A549 (cell line): ENCODE data around the gene CBFA2T3. TPM values are rescaled to one million over a fixed set of nuclear protein-coding genes. Genes with fewer than 3 reads are reported as not detected.

Source experiments
- ATAC-seq, 2 experiments: fragments of 200-7000 bp in 1 of 2; fragments of >200 bp in 1 of 2; cut with Nextera tagmentation in 1 of 2; cut with Tn5 transposase in 1 of 2; 3 replicates each; pipeline versions ENCODE4 v1.8.0 to v1.9.1; 2018 to 2020; ENCODE audit warnings: mild to moderate bottlenecking in 1 of 2, moderate library complexity in 1 of 2
- CTCF ChIA-PET: fragments of 300-600 bp; sonication (Branson Sonifier 250); formaldehyde crosslinking; extraction: SDS; loops from one replicate; lab custom pipeline; 2021; ENCODE audit warnings: antibody characterized with exemption, inconsistent platforms; lab: Yijun Ruan, JAX
- POLR2A ChIA-PET: fragments of 350-600 bp; formaldehyde crosslinking; extraction: SDS; loops from one replicate; lab custom pipeline; 2021; ENCODE audit warnings: antibody characterized with exemption, inconsistent platforms; lab: Yijun Ruan, JAX
- DNase-seq, 2 experiments: peaks; one replicate each; pipeline versions ENCODE4 v3.0.0 to v3.0.0-alpha.2; 2011 to 2016; ENCODE audit warnings: low read depth in 1 of 2, low spot score in 1 of 2
- FAIRE-seq: peaks from 2 replicates; lab custom pipeline; 2011; peaks lifted over from hg19 to GRCh38; lab: Jason Lieb, UNC
- H3K27ac ChIP-seq, 2 experiments: fragments of >200 bp; sonication (Bioruptor Twin); formaldehyde crosslinking; 3 replicates each; pipeline ENCODE4 v1.5.1; 2016 to 2017
- H3K4me1 ChIP-seq: fragments of >200 bp; sonication (Bioruptor Twin); formaldehyde crosslinking; 3 replicates; pipeline ENCODE4 v1.6.1; 2016
- H3K4me2 ChIP-seq: fragments of >200 bp; sonication (Bioruptor Twin); formaldehyde crosslinking; 3 replicates; pipeline ENCODE4 v1.6.1; 2016
- H3K4me3 ChIP-seq: fragments of >200 bp; sonication (Bioruptor Twin); formaldehyde crosslinking; 3 replicates; pipeline ENCODE4 v1.5.1; 2016
- H3K9me3 ChIP-seq: fragments of >200 bp; sonication (Bioruptor Twin); formaldehyde crosslinking; 3 replicates; pipeline ENCODE4 v1.6.1; 2016
- CBX8 ChIP-seq: fragments of 200-600 bp; sonication (generic); IDR thresholded peaks from 2 replicates; pipeline ENCODE4 v1.6.1; 2016
- CHD2 ChIP-seq: fragments of 150-350 bp; IDR thresholded peaks from 2 replicates; pipeline ENCODE4 v1.6.1; 2014; ENCODE audit warnings: low read length; ENCODE audit not compliant: partially characterized antibody
- FOSB ChIP-seq: fragments of 250-450 bp; sonication (Bioruptor Pico); IDR thresholded peaks from 2 replicates; pipeline ENCODE4 v1.5.0; 2020; ENCODE audit warnings: mild to moderate bottlenecking, moderate library complexity
- HOXA7 ChIP-seq: fragments of 250-450 bp; sonication (Bioruptor Pico); IDR thresholded peaks from 2 replicates; pipeline ENCODE4 v1.5.0; 2020; ENCODE audit warnings: mild to moderate bottlenecking, moderate library complexity
- KDM5A ChIP-seq: fragments of 200-600 bp; sonication (generic); IDR thresholded peaks from 2 replicates; pipeline ENCODE4 v1.6.1; 2016; ENCODE audit warnings: antibody characterized with exemption, mild to moderate bottlenecking
- MYC ChIP-seq: IDR thresholded peaks from 2 replicates; pipeline ENCODE4 v1.6.1; 2012; ENCODE audit warnings: mild to moderate bottlenecking, inconsistent platforms, low read length, improper control_type of control experiment, borderline replicate concordance
- NR3C1 ChIP-seq: fragments of >200 bp; sonication (Bioruptor Twin); formaldehyde crosslinking; IDR thresholded peaks from 3 replicates; pipeline ENCODE4 v1.6.1; 2017
- POLR2A ChIP-seq: IDR thresholded peaks from 2 replicates; pipeline ENCODE4 v1.6.1; 2012; ENCODE audit warnings: mild to moderate bottlenecking, low read length
- RAD21 ChIP-seq, 2 experiments: fragments of >200 bp in 1 of 2; sonication (Bioruptor Twin) in 1 of 2; formaldehyde crosslinking in 1 of 2; IDR thresholded peaks in 1 of 2; conservative IDR thresholded peaks in 1 of 2; 2 replicates in 1 of 2; 3 replicates in 1 of 2; pipeline ENCODE4 v1.6.1; 2012 to 2018; ENCODE audit warnings: inconsistent platforms in 1 of 2
- RARB ChIP-seq: fragments of 250-450 bp; sonication (Bioruptor Pico); IDR thresholded peaks from 2 replicates; pipeline ENCODE4 v1.8.0; 2021; ENCODE audit warnings: mild to moderate bottlenecking, moderate library complexity
- WGBS: methylation state at CpG from one replicate; pipeline ENCODE4 v1.1.6; 2017; ENCODE audit errors: missing lambda C conversion rate; 5-methylcytosine and 5-hydroxymethylcytosine counted together
- polyA plus RNA-seq, 4 experiments: library from polyadenylated mRNA; depleted of rRNA in 3 of 4; stranded (reverse); fragments of >200 nt; fragmentation: RNase III in 1 of 4; extraction: RNeasy Plus Mini Kit Qiagen cat#74134 plus additional on column Dnase treatment in 1 of 4; gene quantifications; 2 replicates in 3 of 4; 3 replicates in 1 of 4; pipeline ENCODE4 v1.2.3, GENCODE V29; 2011 to 2017
- TF ChIP-seq, protein P1 (sequence below): fragments of >200 bp; sonication (Bioruptor Twin); formaldehyde crosslinking; IDR thresholded peaks from 2 replicates; pipeline ENCODE4 v1.6.1; 2016
- TF ChIP-seq, protein P2 (sequence below): fragments of >200 bp; sonication (Bioruptor Twin); formaldehyde crosslinking; IDR thresholded peaks from 3 replicates; pipeline ENCODE4 v1.6.1; 2016
- TF ChIP-seq, protein P3 (sequence below): fragments of 450-650 bp; IDR thresholded peaks from 2 replicates; pipeline ENCODE4 v1.6.1; 2014; ENCODE audit warnings: antibody characterized with exemption
- TF ChIP-seq, protein P4 (sequence below): fragments of >200 bp; sonication (Bioruptor Twin); formaldehyde crosslinking; IDR thresholded peaks from 3 replicates; pipeline ENCODE4 v1.5.1; 2016

The CBFA2T3 gene
- polyA plus RNA-seq, 2 of the 4 experiments (the other 2 are of a cell fraction): 0.08 TPM; not detected in 1

DNA sequence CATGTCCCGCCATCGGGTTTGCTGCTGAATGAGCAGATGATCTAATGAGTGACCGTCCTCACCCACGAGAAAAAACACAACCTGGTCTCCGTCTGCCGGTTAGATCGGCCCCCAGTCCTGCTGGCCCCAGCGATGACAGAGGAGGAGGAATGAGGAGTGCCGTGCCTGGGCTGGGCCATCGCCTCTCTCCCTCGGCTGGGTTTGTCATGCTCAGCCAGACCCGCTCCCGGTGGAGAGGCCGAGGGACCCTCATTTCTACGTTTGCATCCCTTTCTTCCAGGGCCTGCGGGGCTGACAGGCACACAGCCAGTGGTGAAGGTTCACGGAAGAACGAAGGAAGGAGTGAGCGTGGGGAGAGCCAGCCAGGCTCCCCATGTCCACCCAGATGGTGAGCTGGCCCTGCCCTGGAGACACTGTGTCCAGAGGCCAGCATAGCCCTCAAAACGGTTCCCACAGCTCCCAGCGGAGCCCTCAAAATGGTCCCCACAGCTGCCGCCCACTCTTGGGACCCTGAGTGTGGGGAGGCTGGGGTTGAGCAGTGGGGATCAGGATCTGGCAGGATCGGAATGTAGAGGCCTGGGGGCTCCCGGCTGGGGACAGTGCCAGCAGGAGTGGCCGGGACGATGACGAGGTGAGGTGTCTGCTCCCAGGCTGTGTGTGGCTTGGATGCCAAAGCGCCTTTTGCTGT lies 23.9 kb downstream of the CBFA2T3 start:
- ATAC-seq: peak in 1 of 2 experiments; percentile 46; a peak in 3 of 6 replicates
- FAIRE-seq: no peak
- POLR2A ChIA-PET: no interaction called here

DNA sequence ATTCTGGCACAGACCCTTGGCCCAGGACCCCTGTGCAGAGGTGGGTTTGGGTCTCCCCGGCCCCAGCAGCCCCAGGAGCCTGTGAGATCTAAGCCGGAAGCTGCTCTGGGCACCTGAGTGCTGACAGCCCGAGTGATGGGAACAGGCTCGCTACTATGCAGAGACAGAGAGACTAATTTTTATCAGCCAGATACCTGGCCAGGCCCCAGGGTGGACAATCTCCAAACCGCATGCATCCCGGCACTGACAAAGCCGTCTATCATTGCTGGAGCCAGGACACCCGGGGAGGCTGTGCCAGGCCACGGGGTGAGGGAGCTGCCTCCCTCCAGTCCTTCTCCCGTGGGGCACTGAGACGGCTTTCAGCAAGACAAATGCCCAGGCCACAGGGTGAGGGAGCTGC lies 25.0 kb downstream of the CBFA2T3 start:
- CTCF ChIA-PET: interaction anchor here (1.2 to 1.4 kb wide), 2 partner anchors 11 to 16 kb away, joined by 3 to 4 read pairs; no protein-coding TSS in a partner anchor
- DNase-seq (no peak), ATAC-seq (peak in 1 of 2 experiments; percentile 40; a peak in 3 of 6 replicates), FAIRE-seq (no peak)
- POLR2A ChIA-PET: interaction anchor here (0.5 kb wide), 1 partner anchor 9 kb away, joined by 3 read pairs; no protein-coding TSS in a partner anchor
- no peak for TF ChIP-seq CHD2
- TF ChIP-seq, protein P1, sequence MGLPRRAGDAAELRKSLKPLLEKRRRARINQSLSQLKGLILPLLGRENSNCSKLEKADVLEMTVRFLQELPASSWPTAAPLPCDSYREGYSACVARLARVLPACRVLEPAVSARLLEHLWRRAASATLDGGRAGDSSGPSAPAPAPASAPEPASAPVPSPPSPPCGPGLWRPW: no peak
- no peak for TF ChIP-seq HOXA7 (CRISPR knock-in tag)
- TF ChIP-seq, protein P2, sequence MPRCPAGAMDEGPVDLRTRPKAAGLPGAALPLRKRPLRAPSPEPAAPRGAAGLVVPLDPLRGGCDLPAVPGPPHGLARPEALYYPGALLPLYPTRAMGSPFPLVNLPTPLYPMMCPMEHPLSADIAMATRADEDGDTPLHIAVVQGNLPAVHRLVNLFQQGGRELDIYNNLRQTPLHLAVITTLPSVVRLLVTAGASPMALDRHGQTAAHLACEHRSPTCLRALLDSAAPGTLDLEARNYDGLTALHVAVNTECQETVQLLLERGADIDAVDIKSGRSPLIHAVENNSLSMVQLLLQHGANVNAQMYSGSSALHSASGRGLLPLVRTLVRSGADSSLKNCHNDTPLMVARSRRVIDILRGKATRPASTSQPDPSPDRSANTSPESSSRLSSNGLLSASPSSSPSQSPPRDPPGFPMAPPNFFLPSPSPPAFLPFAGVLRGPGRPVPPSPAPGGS: no peak
- no peak for TF ChIP-seq FOSB (CRISPR knock-in tag)
- Histone ChIP-seq H3K4me3 (no peak overlapping the region), H3K4me1 (no peaks in the 10 kb centered on the region), H3K4me2 (no peak overlapping the region), H3K27ac (no peak overlapping the region), H3K9me3 (no peaks in the 10 kb centered on the region)
- WGBS: 21% methylated on average over 9 of the region's 11 CpGs

More for the DNA sequence above, 23.9 kb downstream of the CBFA2T3 start:
- no peak overlapping the region for H3K27ac ChIP-seq
- CTCF ChIA-PET: interaction anchor here (0.7 to 1.5 kb wide), 3 partner anchors 11 to 214 kb away, joined by 3 to 4 read pairs (median 3); no protein-coding TSS in a partner anchor
- 58% methylated on average over 18 of the region's 28 CpGs for WGBS
- no peak for DNase-seq
- H3K4me3 ChIP-seq: no peak overlapping the region
- no peak overlapping the region for H3K4me2 ChIP-seq
- TF ChIP-seq NR3C1: no peak
- H3K4me1 ChIP-seq: no peaks in the 10 kb centered on the region
- H3K9me3 ChIP-seq: no peaks in the 10 kb centered on the region

DNA sequence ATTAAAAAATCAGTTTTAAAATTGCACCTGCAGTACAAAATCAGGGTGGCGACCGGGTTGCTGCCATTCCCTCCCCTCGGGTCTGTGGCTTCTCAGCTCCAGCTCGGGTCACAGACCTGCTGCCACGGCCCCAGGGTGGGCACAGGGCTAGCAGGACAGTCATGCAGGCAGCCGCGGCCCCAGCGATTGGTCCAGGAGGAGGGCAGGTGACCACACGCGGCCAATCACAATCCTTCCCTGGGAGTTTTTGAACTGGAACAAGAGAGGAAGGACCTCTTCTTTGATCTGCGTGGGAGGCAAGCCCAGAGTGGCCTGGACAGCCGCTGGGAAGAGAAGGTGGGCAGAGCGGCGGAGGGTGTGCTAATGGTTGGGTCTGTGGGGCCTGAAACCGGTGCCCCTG lies 25.5 kb downstream of the CBFA2T3 start:
- TF ChIP-seq CBX8 (no peak), KDM5A (no peak), RARB (CRISPR knock-in tag) (no peak), POLR2A (no peak)
- TF ChIP-seq, protein P3, sequence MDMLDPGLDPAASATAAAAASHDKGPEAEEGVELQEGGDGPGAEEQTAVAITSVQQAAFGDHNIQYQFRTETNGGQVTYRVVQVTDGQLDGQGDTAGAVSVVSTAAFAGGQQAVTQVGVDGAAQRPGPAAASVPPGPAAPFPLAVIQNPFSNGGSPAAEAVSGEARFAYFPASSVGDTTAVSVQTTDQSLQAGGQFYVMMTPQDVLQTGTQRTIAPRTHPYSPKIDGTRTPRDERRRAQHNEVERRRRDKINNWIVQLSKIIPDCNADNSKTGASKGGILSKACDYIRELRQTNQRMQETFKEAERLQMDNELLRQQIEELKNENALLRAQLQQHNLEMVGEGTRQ: peak; percentile 57
- DNase-seq (no peak), ATAC-seq (peak in 1 of 2 experiments; percentile 28; a peak in 2 of 6 replicates), FAIRE-seq (no peak)
- ChIA-PET POLR2A (no interaction called here), CTCF (interaction anchor here (1.2 kb wide), 1 partner anchor 16 kb away, joined by 3 read pairs; no protein-coding TSS in a partner anchor)
- Histone ChIP-seq H3K4me1 (no peaks in the 10 kb centered on the region), H3K4me2 (no peak overlapping the region), H3K4me3 (no peak overlapping the region), H3K9me3 (no peaks in the 10 kb centered on the region), H3K27ac (no peak overlapping the region)
- 57% methylated on average over 14 of the region's 15 CpGs for WGBS

DNA sequence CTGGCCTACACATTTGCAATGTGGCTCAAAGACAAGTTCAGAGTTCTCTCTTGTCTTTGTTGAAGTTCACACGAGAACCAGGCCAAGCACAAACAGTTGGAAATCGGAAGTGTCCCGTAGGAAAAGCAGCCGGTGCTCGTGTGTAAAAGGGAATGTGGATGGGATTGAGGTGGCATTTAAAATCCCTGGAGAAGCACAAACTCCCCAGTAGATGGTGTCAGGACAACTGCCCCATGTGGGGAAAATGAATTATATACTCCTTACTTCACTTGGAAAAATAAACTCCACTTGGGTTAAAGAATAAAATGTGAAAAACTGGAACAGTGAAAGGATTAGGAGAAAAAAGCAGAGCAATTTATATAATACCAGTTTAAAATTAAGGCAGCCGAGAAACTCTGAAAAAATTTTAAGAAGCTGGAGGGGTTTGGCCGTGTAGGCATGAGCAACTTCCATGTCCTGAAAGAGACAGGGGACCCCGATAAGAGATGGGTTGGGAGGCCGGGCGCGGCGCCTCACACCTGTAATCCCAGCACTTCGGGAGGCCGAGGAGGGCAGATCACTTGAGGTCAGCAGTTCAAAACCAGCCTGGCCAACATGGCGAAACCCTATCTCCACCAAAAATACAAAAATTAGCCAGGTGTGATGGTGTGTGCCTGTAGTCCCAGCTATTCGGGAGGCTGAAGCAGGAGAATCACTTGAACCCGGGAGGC lies 28.1 kb downstream of the CBFA2T3 start:
- FAIRE-seq: no peak
- no peaks in the 10 kb centered on the region for H3K9me3 ChIP-seq
- no peaks in the 10 kb centered on the region for H3K4me1 ChIP-seq
- peak in 1 of 2 experiments; percentile 32 for DNase-seq
- H3K27ac ChIP-seq: no peak overlapping the region
- no peak overlapping the region for H3K4me3 ChIP-seq
- H3K4me2 ChIP-seq: no peak overlapping the region
- POLR2A ChIA-PET: no interaction called here
- 0 out of 5 replicates have a peak, but pooled peaks of 1 of the 2 experiments have one; percentile 8 for TF ChIP-seq RAD21 (conservative IDR thresholded peaks at IDR 0.05 in 1 of 2, IDR thresholded peaks at IDR 0.05 in 1 of 2)
- no peak for TF ChIP-seq MYC
- TF ChIP-seq, protein P4, sequence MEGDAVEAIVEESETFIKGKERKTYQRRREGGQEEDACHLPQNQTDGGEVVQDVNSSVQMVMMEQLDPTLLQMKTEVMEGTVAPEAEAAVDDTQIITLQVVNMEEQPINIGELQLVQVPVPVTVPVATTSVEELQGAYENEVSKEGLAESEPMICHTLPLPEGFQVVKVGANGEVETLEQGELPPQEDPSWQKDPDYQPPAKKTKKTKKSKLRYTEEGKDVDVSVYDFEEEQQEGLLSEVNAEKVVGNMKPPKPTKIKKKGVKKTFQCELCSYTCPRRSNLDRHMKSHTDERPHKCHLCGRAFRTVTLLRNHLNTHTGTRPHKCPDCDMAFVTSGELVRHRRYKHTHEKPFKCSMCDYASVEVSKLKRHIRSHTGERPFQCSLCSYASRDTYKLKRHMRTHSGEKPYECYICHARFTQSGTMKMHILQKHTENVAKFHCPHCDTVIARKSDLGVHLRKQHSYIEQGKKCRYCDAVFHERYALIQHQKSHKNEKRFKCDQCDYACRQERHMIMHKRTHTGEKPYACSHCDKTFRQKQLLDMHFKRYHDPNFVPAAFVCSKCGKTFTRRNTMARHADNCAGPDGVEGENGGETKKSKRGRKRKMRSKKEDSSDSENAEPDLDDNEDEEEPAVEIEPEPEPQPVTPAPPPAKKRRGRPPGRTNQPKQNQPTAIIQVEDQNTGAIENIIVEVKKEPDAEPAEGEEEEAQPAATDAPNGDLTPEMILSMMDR: peak; percentile 21; the same call in 1 of the 3 replicates
- TF ChIP-seq, all 56 proteins: peak for 2
- CTCF ChIA-PET: interaction anchor here (0.8 to 2.3 kb wide), 3 partner anchors 8 to 218 kb away, joined by 3 to 14 read pairs (median 10); no protein-coding TSS in a partner anchor
- ATAC-seq: peak; percentile 55 to 66; a peak in 3 of 6 replicates
- WGBS: 50% methylated on average over 17 of the region's 17 CpGs
